Muscle layer of colon (tissue), 2 donors: ENCODE results near the gene FEM1B.
"Not testable (repeated sequence)": the region's sequence is repeated elsewhere in the genome, so short reads cannot be mapped to it uniquely, and the experiment has no call there.

Source experiments
- H3K27ac ChIP-seq: one replicate; pipeline ENCODE4 v1.7.0; 2013; ENCODE audit warnings: low read depth, mild to moderate bottlenecking, low read length, moderate library complexity
- H3K27me3 ChIP-seq, 2 donors: one replicate each; pipeline ENCODE4 v1.7.0; 2013; ENCODE audit warnings: low read length in 2 of 2, mild to moderate bottlenecking in 2 of 2; ENCODE audit not compliant: insufficient read depth in 2 of 2, control insufficient read depth in 1 of 2
- H3K36me3 ChIP-seq: one replicate; pipeline ENCODE4 v1.7.0; 2013; ENCODE audit warnings: mild to moderate bottlenecking, low read length; ENCODE audit not compliant: insufficient read depth
- H3K4me1 ChIP-seq: one replicate; pipeline ENCODE4 v1.7.0; 2013; ENCODE audit warnings: mild to moderate bottlenecking, low read length; ENCODE audit not compliant: insufficient read depth
- H3K4me3 ChIP-seq, 2 donors: one replicate each; pipeline ENCODE4 v1.7.0; 2013; ENCODE audit warnings: low read length in 2 of 2, low read depth in 1 of 2, mild to moderate bottlenecking in 1 of 2, moderate library complexity in 1 of 2
- H3K9ac ChIP-seq: one replicate; pipeline ENCODE4 v1.7.0; 2013; ENCODE audit warnings: low read length
- H3K9me3 ChIP-seq: one replicate; pipeline ENCODE4 v1.7.0; 2013; ENCODE audit warnings: mild to moderate bottlenecking, low read length
- donor health status: abdominal sarcoma.
- donor health status: Adenocarcinoma of cecum.

FEM1B gene

GRCh38 chr15:68277603-68278344 is at the start of gene FEM1B:
Gene FEM1B (plus strand): TSS chr15:68277745. CDS start chr15:68278418, 673 bp downstream.
- H3K4me1 ChIP-seq, result peaks cover 39% of the 10 kb centered on the region

GRCh38 chr15:68228143-68228970 is 49.2 kb upstream of the FEM1B start:
- no peaks in the 10 kb centered on the region for H3K27me3 ChIP-seq
- peak overlapping the region; percentile 60 for H3K9ac ChIP-seq
- H3K36me3 ChIP-seq, result no peaks in the 10 kb centered on the region
- H3K4me1 ChIP-seq, result peaks cover 17% of the 10 kb centered on the region
- peak overlapping the region; percentile 80 for H3K27ac ChIP-seq
- H3K9me3 ChIP-seq, result no peaks in the 10 kb centered on the region
- H3K4me3 ChIP-seq, result peak overlapping the region; percentile 77

More at GRCh38 chr15:68277603-68278344, at the start of gene FEM1B:
- Histone ChIP-seq H3K9me3 (no peaks in the 10 kb centered on the region), H3K27ac (peak within 1 kb of the TSS; percentile 91), H3K9ac (peak within 1 kb of the TSS; percentile 97), H3K36me3 (no peaks in the 10 kb centered on the region), H3K4me3 (peak within 1 kb of the TSS; percentile 96 to 97), H3K27me3 (no peaks in the 10 kb centered on the region)

- H3K27ac ChIP-seq, result peak overlapping the region; percentile 80
Measured at GRCh38 chr15:68228971-68229385, 48.6 kb upstream of the FEM1B start.

GRCh38 chr15:68229386-68230156 is 48.0 kb upstream of the FEM1B start, which contains the start of gene CLN6:
Gene CLN6 (minus strand): TSS chr15:68229728. CDS start chr15:68229584, 144 bp downstream.
- H3K9me3 ChIP-seq, result no peaks in the 10 kb centered on the region
- H3K9ac ChIP-seq, result peak within 1 kb of the TSS; percentile 64
- H3K27me3 ChIP-seq, result no peaks in the 10 kb centered on the region
- no peaks in the 10 kb centered on the region for H3K36me3 ChIP-seq
- peak within 1 kb of the TSS; percentile 80 for H3K27ac ChIP-seq
- peak within 1 kb of the TSS; percentile 77 for H3K4me3 ChIP-seq
- H3K4me1 ChIP-seq, result peaks cover 17% of the 10 kb centered on the region

More at GRCh38 chr15:68228971-68229385, 48.6 kb upstream of the FEM1B start:
- H3K36me3 ChIP-seq, result no peaks in the 10 kb centered on the region
- peak overlapping the region; percentile 77 for H3K4me3 ChIP-seq
- H3K9ac ChIP-seq, result peak overlapping the region; percentile 60
- H3K27me3 ChIP-seq, result no peaks in the 10 kb centered on the region
- H3K9me3 ChIP-seq, result no peaks in the 10 kb centered on the region
- peaks cover 17% of the 10 kb centered on the region for H3K4me1 ChIP-seq

GRCh38 chr15:68230157-68231100 is 47.1 kb upstream of the FEM1B start:
- Histone ChIP-seq H3K4me3 (peak overlapping the region; percentile 77), H3K36me3 (no peaks in the 10 kb centered on the region), H3K9ac (peak overlapping the region; percentile 64), H3K9me3 (no peaks in the 10 kb centered on the region), H3K27ac (peak overlapping the region; percentile 80), H3K4me1 (peaks cover 17% of the 10 kb centered on the region), H3K27me3 (no peaks in the 10 kb centered on the region)

GRCh38 chr15:68231102-68231818 is 46.3 kb upstream of the FEM1B start:
- H3K9me3 ChIP-seq, result no peaks in the 10 kb centered on the region
- H3K9ac ChIP-seq, result no peak overlapping the region
- no peaks in the 10 kb centered on the region for H3K27me3 ChIP-seq
- H3K4me1 ChIP-seq, result peaks cover 17% of the 10 kb centered on the region
- H3K27ac ChIP-seq, result no peak overlapping the region
- H3K4me3 ChIP-seq, result no peak overlapping the region
- H3K36me3 ChIP-seq, result no peaks in the 10 kb centered on the region

- Histone ChIP-seq H3K27ac (no peak overlapping the region), H3K36me3 (no peaks in the 10 kb centered on the region), H3K9me3 (no peaks in the 10 kb centered on the region), H3K4me1 (peaks cover 17% of the 10 kb centered on the region), H3K4me3 (no peak overlapping the region), H3K9ac (no peak overlapping the region), H3K27me3 (no peaks in the 10 kb centered on the region)
Measured at GRCh38 chr15:68232449-68232848, 45.1 kb upstream of the FEM1B start.

- Histone ChIP-seq H3K27me3 (no peaks in the 10 kb centered on the region), H3K36me3 (no peaks in the 10 kb centered on the region), H3K4me3 (no peak overlapping the region), H3K9me3 (no peaks in the 10 kb centered on the region), H3K27ac (no peak overlapping the region), H3K4me1 (peaks cover 12% of the 10 kb centered on the region), H3K9ac (no peak overlapping the region)
Measured at GRCh38 chr15:68232937-68233336, 44.6 kb upstream of the FEM1B start.

GRCh38 chr15:68234060-68234459 is 43.5 kb upstream of the FEM1B start:
- peaks cover 5% of the 10 kb centered on the region for H3K4me1 ChIP-seq
- H3K9me3 ChIP-seq, result no peaks in the 10 kb centered on the region
- no peak overlapping the region for H3K27ac ChIP-seq
- no peak overlapping the region for H3K4me3 ChIP-seq
- no peaks in the 10 kb centered on the region for H3K27me3 ChIP-seq
- H3K9ac ChIP-seq, result no peak overlapping the region
- no peaks in the 10 kb centered on the region for H3K36me3 ChIP-seq

GRCh38 chr15:68234520-68234919 is 43.0 kb upstream of the FEM1B start:
- not testable (repeated sequence) for H3K9me3 ChIP-seq, H3K27ac ChIP-seq, H3K4me1 ChIP-seq, H3K9ac ChIP-seq, H3K27me3 ChIP-seq, H3K36me3 ChIP-seq, H3K4me3 ChIP-seq
